Measurements from ENCODE around the gene H6PD.

GRCh38 chr1:9225411-9225785, 9.2 kb upstream of the H6PD start:
- no peak for TF ChIP-seq ARNTL (CRISPR knock-in tag; IDR thresholded peaks at IDR 0.05; ENCODE audit: borderline replicate concordance, low read depth)
- no peak for TF ChIP-seq ZFP3 (CRISPR knock-in tag; IDR thresholded peaks at IDR 0.05)
- TF ChIP-seq GLIS3 (CRISPR knock-in tag; IDR thresholded peaks at IDR 0.05) = no peak
- no peak for TF ChIP-seq RARB (CRISPR knock-in tag; IDR thresholded peaks at IDR 0.05)
- TF ChIP-seq PPARA (CRISPR knock-in tag; IDR thresholded peaks at IDR 0.05; ENCODE audit: borderline replicate concordance) = no peak

Data from SK-N-SH treated with all-trans-retinoic acid at 6 μM for 48 hours (cell line).